Measurements from ENCODE around the gene PAPSS1.
"Not testable (repeated sequence)": the region's sequence is repeated elsewhere in the genome, so short reads cannot be mapped to it uniquely, and the experiment has no call there.

PAPSS1 gene

DNA sequence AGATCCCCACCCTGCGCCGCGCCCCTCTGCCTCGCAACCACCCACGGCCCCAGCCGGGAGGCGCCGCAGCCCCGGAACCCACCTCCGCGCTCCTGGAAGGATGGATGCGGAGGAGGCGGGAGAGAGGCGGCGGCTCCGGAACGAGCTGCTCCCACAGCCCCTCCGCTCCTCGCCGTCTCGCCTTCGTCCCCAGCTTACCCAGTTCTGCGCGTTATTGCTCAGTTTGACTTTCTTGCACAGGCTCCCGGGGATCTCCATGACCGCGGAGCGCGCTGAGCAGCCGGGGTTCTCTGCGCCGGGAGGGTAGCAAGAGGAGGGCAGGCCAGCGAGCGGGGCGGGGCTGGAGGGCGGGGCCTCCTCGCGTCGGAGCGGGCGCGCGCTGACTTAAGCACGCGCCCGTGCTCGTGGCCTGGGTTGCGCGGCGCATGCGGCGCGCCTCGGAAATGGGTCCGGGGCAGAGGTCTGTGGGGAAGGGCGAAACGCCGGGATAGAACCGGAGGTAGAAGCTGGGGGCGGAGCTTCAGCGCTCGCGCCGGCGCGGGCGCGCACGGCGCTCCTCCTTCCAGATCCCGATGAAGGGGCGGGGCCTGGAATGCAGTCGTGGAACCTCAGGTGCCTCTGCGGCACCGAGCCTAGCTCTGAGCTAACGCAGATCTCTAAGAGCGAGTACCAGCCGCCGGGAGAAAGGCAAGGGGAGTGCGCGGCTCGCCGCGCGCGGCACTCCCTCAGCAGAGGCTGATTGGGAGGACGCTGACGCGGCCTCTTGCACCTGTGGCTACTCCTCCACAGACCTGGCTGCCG lies at the start of gene PAPSS1:
Gene PAPSS1 (minus strand): TSS at position 313 of the 801 bp plus-strand sequence. CDS start 55 bp downstream, at position 258.
- DNase-seq (ENCODE audit: low read depth) = peak; percentile 98

GRCh38 chr4:107760281-107760947 lies 40.4 kb upstream of the PAPSS1 start:
- DNase-seq (ENCODE audit: low read depth) = no peak

GRCh38 chr4:107757864-107758476 lies 37.9 kb upstream of the PAPSS1 start:
- DNase-seq (ENCODE audit: low read depth) = no peak

DNA sequence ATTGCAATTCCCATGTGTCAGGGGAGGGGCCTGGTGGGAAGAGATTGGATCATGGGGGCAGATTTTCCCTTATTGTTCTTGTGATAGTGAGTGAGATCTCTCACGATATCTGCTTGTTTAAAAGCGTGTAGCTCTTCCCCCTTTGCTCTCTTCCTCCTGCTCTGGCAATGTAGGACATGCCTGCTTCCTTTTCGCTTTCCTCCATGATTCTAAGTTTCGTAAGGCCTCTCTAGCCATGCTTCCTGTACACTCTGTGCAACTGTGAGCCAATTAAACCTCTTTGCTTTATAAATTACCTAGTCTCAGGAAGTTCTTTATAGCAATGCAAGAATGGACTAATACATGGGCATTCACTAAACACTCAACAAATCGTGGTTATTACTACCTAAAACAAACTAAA lies 37.2 kb upstream of the PAPSS1 start:
- no peak for DNase-seq (ENCODE audit: low read depth)

DNA sequence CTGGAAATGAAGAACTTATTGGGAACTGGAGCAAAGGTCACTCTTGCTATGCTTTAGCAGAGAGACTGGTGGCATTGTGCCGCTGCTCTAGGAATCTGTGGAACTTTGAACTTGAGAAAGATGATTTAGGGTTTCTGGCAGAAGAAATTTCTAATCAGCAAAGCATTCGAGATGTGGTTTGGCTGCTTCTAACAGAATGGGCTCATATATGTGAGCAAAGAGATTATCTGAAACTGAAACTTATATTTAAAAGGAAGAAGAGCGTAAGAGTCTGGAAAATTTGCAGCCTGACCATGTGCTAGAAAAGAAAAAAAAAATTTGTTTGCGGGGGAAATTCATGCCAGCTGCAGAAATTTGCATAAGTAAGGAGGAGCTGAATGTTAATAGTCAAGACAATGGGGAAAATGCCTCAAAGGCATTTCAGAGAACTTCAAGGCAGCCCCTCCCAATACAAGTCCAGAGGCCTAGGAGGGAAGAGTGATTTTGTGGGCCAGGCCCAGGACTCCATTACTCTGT lies 35.9 kb upstream of the PAPSS1 start:
- DNase-seq (ENCODE audit: low read depth) = no peak

GRCh38 chr4:107751670-107752069 lies 31.6 kb upstream of the PAPSS1 start:
- no peak for DNase-seq (ENCODE audit: low read depth)

GRCh38 chr4:107747748-107748486 lies 27.9 kb upstream of the PAPSS1 start:
- no peak for DNase-seq (ENCODE audit: low read depth)

- no peak for DNase-seq (ENCODE audit: low read depth)
Measured at GRCh38 chr4:107746161-107746560, 26.1 kb upstream of the PAPSS1 start.

DNA sequence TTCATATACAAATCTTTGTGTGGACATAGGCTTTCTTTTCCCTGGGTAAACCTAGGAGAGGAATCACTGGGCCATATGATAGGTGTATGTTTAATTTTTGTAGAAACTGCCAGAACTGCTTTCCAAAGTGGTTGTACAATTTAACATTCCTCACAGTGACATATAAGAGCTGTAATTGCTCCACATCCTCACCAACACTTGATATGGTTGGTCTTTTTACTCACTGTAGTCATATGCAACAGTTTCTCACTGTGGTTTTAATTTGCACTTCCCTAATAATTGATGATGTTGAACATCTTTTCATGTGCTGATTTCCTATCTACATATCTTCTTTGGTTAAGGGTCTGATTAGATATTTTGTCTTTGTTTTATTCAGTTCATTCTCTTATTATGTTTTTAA lies 24.5 kb upstream of the PAPSS1 start:
- no peak for DNase-seq (ENCODE audit: low read depth)

- no peak for DNase-seq (ENCODE audit: low read depth)
Measured at GRCh38 chr4:107743532-107743931, 23.5 kb upstream of the PAPSS1 start.

GRCh38 chr4:107742791-107743190 lies 22.8 kb upstream of the PAPSS1 start:
- no peak for DNase-seq (ENCODE audit: low read depth)

GRCh38 chr4:107742196-107742595 lies 22.2 kb upstream of the PAPSS1 start:
- no peak for DNase-seq (ENCODE audit: low read depth)

- no peak for DNase-seq (ENCODE audit: low read depth)
Measured at GRCh38 chr4:107740950-107741701, 21.1 kb upstream of the PAPSS1 start.

GRCh38 chr4:107740381-107740780 lies 20.3 kb upstream of the PAPSS1 start:
- no peak for DNase-seq (ENCODE audit: low read depth)

DNA sequence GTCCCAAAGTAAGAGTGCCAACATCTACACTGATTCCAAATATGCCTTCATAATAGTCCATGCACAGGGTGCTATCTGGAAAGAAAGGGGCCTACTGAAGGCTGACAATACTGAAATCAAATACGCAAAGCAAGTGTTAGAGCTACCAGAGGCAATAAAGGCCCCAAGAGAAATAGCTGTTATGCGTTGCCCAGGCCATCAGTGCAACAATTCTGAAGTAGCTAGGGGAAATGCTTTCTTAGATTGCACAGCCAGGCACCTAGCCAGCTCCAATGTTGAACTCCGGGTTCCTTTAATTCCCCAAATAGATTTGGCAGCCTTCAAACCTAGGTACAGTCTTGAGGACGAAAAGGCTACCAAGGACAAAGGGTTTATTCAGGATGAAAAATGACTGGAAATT lies 17.4 kb upstream of the PAPSS1 start:
- DNase-seq (ENCODE audit: low read depth) = no peak

- no peak for DNase-seq (ENCODE audit: low read depth)
Measured at GRCh38 chr4:107736924-107737448, 17.0 kb upstream of the PAPSS1 start.

- DNase-seq (ENCODE audit: low read depth) = no peak
Measured at GRCh38 chr4:107736037-107736436, 16.0 kb upstream of the PAPSS1 start.

DNA sequence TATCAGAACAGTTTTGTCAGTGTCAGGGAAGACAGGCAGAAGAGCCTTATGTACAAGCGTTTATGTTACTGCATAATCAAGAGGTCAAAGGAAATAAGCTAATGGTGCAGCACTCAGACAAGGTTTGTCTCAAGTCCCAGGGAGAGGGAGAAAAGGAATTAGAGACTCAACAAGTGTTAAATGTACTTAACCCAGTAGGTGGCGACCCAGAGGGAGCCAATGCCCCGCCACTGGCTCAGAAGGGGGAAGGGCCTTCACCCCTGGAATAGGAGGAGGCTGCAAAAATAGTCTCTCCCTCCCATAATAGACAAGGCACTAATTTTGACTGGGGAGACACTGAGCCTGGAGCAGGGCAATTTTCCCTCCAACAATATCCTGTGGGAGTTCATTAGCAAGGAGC lies 14.1 kb upstream of the PAPSS1 start:
- DNase-seq (ENCODE audit: low read depth) = no peak

GRCh38 chr4:107733431-107733925 lies 13.4 kb upstream of the PAPSS1 start:
- no peak for DNase-seq (ENCODE audit: low read depth)

- not testable (repeated sequence) for DNase-seq (ENCODE audit: low read depth)
Measured at GRCh38 chr4:107729050-107729449, 9.0 kb upstream of the PAPSS1 start.

Data from HS-27A (cell line).